ENCODE results near the gene ANKRD10.

The ANKRD10 gene

GRCh38 chr13:110924639-110924934, 9.7 kb upstream of the ANKRD10 start:
- H3K27ac ChIP-seq (replicated peaks): no peak overlapping the region
- H3K4me3 ChIP-seq (replicated peaks; ENCODE audit: insufficient read depth, low read length): no peak overlapping the region
- TF ChIP-seq REST (IDR thresholded peaks at IDR 0.05; ENCODE audit: insufficient replicate concordance, low read depth) (no peak), SPI1 (IDR thresholded peaks at IDR 0.05; ENCODE audit: borderline replicate concordance, low read depth) (no peak), GABPA (IDR thresholded peaks at IDR 0.05; ENCODE audit: low read depth) (no peak), POLR2AphosphoS5 (IDR thresholded peaks at IDR 0.05; ENCODE audit: low read depth) (no peak)
- TF ChIP-seq, protein P1, sequence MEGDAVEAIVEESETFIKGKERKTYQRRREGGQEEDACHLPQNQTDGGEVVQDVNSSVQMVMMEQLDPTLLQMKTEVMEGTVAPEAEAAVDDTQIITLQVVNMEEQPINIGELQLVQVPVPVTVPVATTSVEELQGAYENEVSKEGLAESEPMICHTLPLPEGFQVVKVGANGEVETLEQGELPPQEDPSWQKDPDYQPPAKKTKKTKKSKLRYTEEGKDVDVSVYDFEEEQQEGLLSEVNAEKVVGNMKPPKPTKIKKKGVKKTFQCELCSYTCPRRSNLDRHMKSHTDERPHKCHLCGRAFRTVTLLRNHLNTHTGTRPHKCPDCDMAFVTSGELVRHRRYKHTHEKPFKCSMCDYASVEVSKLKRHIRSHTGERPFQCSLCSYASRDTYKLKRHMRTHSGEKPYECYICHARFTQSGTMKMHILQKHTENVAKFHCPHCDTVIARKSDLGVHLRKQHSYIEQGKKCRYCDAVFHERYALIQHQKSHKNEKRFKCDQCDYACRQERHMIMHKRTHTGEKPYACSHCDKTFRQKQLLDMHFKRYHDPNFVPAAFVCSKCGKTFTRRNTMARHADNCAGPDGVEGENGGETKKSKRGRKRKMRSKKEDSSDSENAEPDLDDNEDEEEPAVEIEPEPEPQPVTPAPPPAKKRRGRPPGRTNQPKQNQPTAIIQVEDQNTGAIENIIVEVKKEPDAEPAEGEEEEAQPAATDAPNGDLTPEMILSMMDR (IDR thresholded peaks at IDR 0.05; ENCODE audit: insufficient read depth, low read length): no peak
- no peak for DNase-seq (ENCODE audit: low read depth in 1 of 2, low spot score in 1 of 2)
- H3K27me3 ChIP-seq (ENCODE audit: insufficient read depth, poor library complexity, severe bottlenecking): peaks cover 19% of the 10 kb centered on the region

GRCh38 chr13:110923777-110924638, 9.1 kb upstream of the ANKRD10 start:
- no peak for TF ChIP-seq GABPA (IDR thresholded peaks at IDR 0.05; ENCODE audit: low read depth)
- no peak for TF ChIP-seq POLR2AphosphoS5 (IDR thresholded peaks at IDR 0.05; ENCODE audit: low read depth)
- TF ChIP-seq REST (IDR thresholded peaks at IDR 0.05; ENCODE audit: insufficient replicate concordance, low read depth): no peak
- TF ChIP-seq, protein P1 (IDR thresholded peaks at IDR 0.05; ENCODE audit: insufficient read depth, low read length): no peak
- no peak for TF ChIP-seq SPI1 (IDR thresholded peaks at IDR 0.05; ENCODE audit: borderline replicate concordance, low read depth)
- Histone ChIP-seq H3K27ac (replicated peaks) (no peak overlapping the region), H3K27me3 (ENCODE audit: insufficient read depth, poor library complexity, severe bottlenecking) (peaks cover 19% of the 10 kb centered on the region), H3K4me3 (replicated peaks; ENCODE audit: insufficient read depth, low read length) (no peak overlapping the region)
- no peak for DNase-seq (ENCODE audit: low read depth in 1 of 2, low spot score in 1 of 2)

GRCh38 chr13:110923086-110923485, 8.2 kb upstream of the ANKRD10 start:
- no peak for DNase-seq (ENCODE audit: low read depth in 1 of 2, low spot score in 1 of 2)
- H3K27ac ChIP-seq (replicated peaks): no peak overlapping the region
- peaks cover 19% of the 10 kb centered on the region for H3K27me3 ChIP-seq (ENCODE audit: insufficient read depth, poor library complexity, severe bottlenecking)
- TF ChIP-seq, protein P1 (IDR thresholded peaks at IDR 0.05; ENCODE audit: insufficient read depth, low read length): no peak
- no peak for TF ChIP-seq SPI1 (IDR thresholded peaks at IDR 0.05; ENCODE audit: borderline replicate concordance, low read depth)
- no peak for TF ChIP-seq GABPA (IDR thresholded peaks at IDR 0.05; ENCODE audit: low read depth)
- no peak for TF ChIP-seq REST (IDR thresholded peaks at IDR 0.05; ENCODE audit: insufficient replicate concordance, low read depth)
- TF ChIP-seq POLR2AphosphoS5 (IDR thresholded peaks at IDR 0.05; ENCODE audit: low read depth): no peak
- H3K4me3 ChIP-seq (replicated peaks; ENCODE audit: insufficient read depth, low read length): no peak overlapping the region

Measured in HL-60 (cell line).